Adrenal gland (tissue), 12 donors: Measurements from ENCODE around the gene BOK. TPM values are rescaled to one million over a fixed set of nuclear protein-coding genes. Genes with fewer than 3 reads are reported as not detected.
"Not testable (repeated sequence)": the region's sequence is repeated elsewhere in the genome, so short reads cannot be mapped to it uniquely, and the experiment has no call there.

Experiments
- DNase-seq, 7 donors: peaks; one replicate each; pipeline ENCODE4 v3.0.0-alpha.2; 2019 to 2020
- H3K27ac ChIP-seq, 5 donors: fragments of 200-600 bp; sonication (generic) in 4 of 5; 1 replicate in 3 of 5; 2 replicates in 2 of 5; pipeline versions ENCODE4 v1.5.1 to v1.8.0; 2016 to 2020; ENCODE audit warnings: mild to moderate bottlenecking in 1 of 5
- H3K27me3 ChIP-seq: fragments of 200-600 bp; 2 replicates; pipeline ENCODE4 v1.8.0; 2021
- H3K36me3 ChIP-seq, 2 donors: fragments of 200-600 bp; replicated peaks in 1 of 2; 1 replicate in 1 of 2; 2 replicates in 1 of 2; pipeline versions ENCODE4 v1.5.1 to v1.8.0; 2018 to 2022
- H3K4me1 ChIP-seq, 2 donors: fragments of 200-600 bp; replicated peaks in 1 of 2; 1 replicate in 1 of 2; 2 replicates in 1 of 2; pipeline versions ENCODE4 v1.5.1 to v1.8.0; 2018 to 2021
- H3K4me3 ChIP-seq, 4 donors: fragments of 200-600 bp; sonication (generic) in 3 of 4; one replicate each; pipeline ENCODE4 v1.5.1; 2016 to 2018
- H3K9me3 ChIP-seq, 3 donors: fragments of 200-600 bp; sonication (generic) in 1 of 3; replicated peaks in 1 of 3; 1 replicate in 2 of 3; 2 replicates in 1 of 3; pipeline versions ENCODE4 v1.5.1 to v1.8.0; 2016 to 2021
- POLR2A ChIP-seq, 2 donors: fragments of 450-650 bp; IDR thresholded peaks; one replicate each; pipeline ENCODE4 v1.6.1; 2017; ENCODE audit warnings: antibody characterized with exemption in 2 of 2, mild to moderate bottlenecking in 2 of 2, moderate library complexity in 1 of 2
- WGBS, 4 donors: extraction: QIAGEN DNeasy Blood & Tissue Kit in 2 of 4; methylation state at CpG; one replicate each; pipeline versions ENCODE4 v1.1.5 to v1.1.7; 2013 to 2017; 5-methylcytosine and 5-hydroxymethylcytosine counted together
- intact Hi-C, 2 donors: fragments of 100-400 bp; cut with DNase I; formaldehyde crosslinking; loops; one replicate each; pipeline versions ENCODE4 v1.14.1 to v1.15.0; 2022 to 2023
- polyA plus RNA-seq, 3 donors: library from polyadenylated mRNA; stranded (reverse); fragments of 200-250 nt in 2 of 3; fragments of 350-450 nt in 1 of 3; fragmentation: Illumina TruSeq in 1 of 3; extraction: RNeasy Lipid Tissue Mini Kit (QIAGEN cat#74804) in 1 of 3; gene quantifications; one replicate each; pipeline ENCODE4 v1.2.3, GENCODE V29; 2013 to 2014
- total RNA-seq, 9 donors: library from RNA; depleted of rRNA in 4 of 9; stranded (reverse); fragments of >200 nt in 4 of 9; fragments of 120-200 nt in 1 of 9; fragmentation: NEBNext Ultra II Directional in 1 of 9; extraction: Animal tissue kit (Norgen Biotek cat#: 25700) in 1 of 9; gene quantifications; one replicate each; pipeline versions ENCODE4 v1.1.0 to v1.2.4, GENCODE V29; 2013 to 2023
- TF ChIP-seq, protein P1 (sequence below), 6 experiments: fragments of 450-650 bp in 4 of 6; fragments of 200-600 bp in 2 of 6; sonication (generic) in 1 of 6; IDR thresholded peaks; 1 replicate in 5 of 6; 2 replicates in 1 of 6; pipeline versions ENCODE4 v1.5.1 to v1.8.0; 2016 to 2021; ENCODE audit warnings: antibody characterized with exemption in 6 of 6, mild to moderate bottlenecking in 2 of 6, moderate library complexity in 1 of 6
- donor health status: healthy with polysubstance abuse.
- donor health status: Bipolar disorder and iron deficiency.
- donor health status: DM: yes; HTN: yes; CAD: no.
- donor health status: DM: no; HTN: no; CAD: no.
- donor health status: DM: no; HTN: no; CAD: no.
- donor health status: DM: yes; HTN: yes; CAD: no.

The BOK gene
- total and polyA plus RNA-seq, 12 donors, result 2.9 to 41.7 (median 13.9) TPM

DNA sequence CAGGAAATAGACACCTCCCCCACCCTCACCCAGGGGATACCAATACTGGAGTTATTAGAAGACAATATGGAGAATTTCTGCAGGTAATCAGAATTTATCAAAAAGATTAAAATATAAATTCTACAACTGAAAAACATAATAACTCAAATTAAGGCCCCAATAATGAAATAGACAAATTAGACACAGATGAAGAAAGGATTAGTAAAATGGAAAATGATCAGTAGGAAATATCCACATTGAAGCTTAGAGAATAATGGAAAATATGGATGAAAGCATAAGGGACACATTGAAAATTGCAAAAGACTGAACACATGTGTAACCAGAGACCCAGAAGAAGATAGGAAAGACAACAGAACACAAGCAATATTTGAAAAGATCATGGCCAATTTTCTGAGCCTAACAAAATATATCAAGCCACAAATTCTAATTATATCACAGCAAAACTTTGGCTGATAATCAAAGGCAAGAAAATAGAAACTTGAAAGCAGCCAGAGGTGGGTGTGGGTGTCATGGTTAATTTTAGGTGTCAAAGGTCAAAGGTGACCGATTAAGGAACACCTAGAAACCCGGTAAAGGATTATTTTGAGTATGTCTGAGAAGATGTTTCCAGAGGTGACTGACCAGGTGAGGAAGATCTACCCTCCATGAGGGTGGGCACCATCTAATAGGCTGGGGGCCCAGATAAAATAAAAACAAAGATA is 28.2 kb downstream of the BOK start:
- WGBS, 4 donors, result 96 to 100% (median 98%) methylated on average over 2 of the region's 2 CpGs
- Histone ChIP-seq H3K4me1 (no peaks in the 10 kb centered on the region), H3K9me3 (peaks cover 0 to 17% (median 5%) of the 10 kb centered on the region in 3 donors), H3K27ac (no peak overlapping the region), H3K36me3 (peaks cover 0 to 19% of the 10 kb centered on the region in 2 donors), H3K27me3 (no peaks in the 10 kb centered on the region), H3K4me3 (no peak overlapping the region)
- intact Hi-C loops, result no loop called here
- no peak for DNase-seq
- TF ChIP-seq POLR2A (IDR thresholded peaks at IDR 0.05), result no peak
- TF ChIP-seq, protein P1, sequence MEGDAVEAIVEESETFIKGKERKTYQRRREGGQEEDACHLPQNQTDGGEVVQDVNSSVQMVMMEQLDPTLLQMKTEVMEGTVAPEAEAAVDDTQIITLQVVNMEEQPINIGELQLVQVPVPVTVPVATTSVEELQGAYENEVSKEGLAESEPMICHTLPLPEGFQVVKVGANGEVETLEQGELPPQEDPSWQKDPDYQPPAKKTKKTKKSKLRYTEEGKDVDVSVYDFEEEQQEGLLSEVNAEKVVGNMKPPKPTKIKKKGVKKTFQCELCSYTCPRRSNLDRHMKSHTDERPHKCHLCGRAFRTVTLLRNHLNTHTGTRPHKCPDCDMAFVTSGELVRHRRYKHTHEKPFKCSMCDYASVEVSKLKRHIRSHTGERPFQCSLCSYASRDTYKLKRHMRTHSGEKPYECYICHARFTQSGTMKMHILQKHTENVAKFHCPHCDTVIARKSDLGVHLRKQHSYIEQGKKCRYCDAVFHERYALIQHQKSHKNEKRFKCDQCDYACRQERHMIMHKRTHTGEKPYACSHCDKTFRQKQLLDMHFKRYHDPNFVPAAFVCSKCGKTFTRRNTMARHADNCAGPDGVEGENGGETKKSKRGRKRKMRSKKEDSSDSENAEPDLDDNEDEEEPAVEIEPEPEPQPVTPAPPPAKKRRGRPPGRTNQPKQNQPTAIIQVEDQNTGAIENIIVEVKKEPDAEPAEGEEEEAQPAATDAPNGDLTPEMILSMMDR (IDR thresholded peaks at IDR 0.05), result no peak

DNA sequence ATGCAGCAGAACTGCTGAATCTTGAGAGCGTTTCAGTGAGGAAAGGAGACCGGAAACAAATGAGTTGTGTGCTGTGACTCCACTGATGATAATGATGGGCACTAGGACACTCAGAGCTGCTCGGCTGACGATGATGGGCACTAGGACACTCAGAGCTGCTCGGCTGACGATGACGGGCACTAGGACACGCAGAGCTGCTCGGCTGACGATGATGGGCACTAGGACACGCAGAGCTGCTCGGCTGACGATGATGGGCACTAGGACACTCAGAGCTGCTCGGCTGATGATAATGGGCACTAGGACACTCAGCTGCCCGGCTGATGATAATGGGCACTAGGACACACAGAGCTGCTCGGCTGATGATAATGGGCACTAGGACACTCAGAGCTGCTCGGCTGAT is 31.3 kb downstream of the BOK start:
- H3K27ac ChIP-seq, H3K4me3 ChIP-seq, intact Hi-C loops, DNase-seq, H3K36me3 ChIP-seq, H3K27me3 ChIP-seq, H3K4me1 ChIP-seq: not testable (repeated sequence)
- 67 to 92% (median 83%) methylated on average over 14 to 17 of the region's 17 CpGs for WGBS, 4 donors
- H3K9me3 ChIP-seq, result peaks cover 0 to 17% (median 5%) of the 10 kb centered on the region in 3 donors

DNA sequence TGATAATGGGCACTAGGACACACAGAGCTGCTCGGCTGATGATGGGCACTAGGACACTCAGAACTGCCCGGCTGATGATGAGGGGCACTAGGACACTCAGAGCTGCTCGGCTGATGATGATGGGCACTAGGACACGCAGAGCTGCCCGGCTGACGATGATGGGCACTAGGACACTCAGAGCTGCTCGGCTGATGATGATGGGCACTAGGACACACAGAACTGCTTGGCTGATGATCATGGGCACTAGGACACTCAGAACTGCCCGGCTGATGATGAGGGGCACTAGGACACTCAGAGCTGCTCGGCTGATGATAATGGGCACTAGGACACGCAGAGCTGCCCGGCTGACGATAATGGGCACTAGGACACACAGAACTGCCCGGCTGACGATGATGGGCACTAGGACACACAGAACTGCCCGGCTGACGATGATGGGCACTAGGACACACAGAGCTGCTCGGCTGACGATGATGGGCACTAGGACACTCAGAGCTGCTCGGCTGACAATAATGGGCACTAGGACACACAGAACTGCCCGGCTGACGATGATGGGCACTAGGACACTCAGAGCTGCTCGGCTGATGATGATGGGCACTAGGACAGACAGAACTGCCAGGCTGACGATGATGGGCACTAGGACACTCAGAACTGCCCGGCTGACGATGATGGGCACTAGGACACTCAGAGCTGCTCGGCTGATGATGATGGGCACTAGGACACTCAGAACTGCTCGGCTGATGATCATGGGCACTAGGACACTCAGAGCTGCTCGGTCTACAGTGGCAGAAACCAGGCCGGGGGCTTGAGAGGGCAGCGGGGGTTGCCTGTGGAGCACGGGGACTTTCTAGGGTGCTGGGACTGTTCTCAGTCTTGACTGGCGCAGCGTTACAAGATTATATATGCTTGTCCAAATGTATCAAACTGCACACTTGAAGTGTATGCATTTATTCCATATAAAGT is 32.2 kb downstream of the BOK start:
- DNase-seq, H3K4me3 ChIP-seq, intact Hi-C loops, H3K27me3 ChIP-seq, H3K4me1 ChIP-seq, H3K27ac ChIP-seq: not testable (repeated sequence)
- 87 to 90% (median 88%) methylated on average over 25 to 33 of the region's 33 CpGs for WGBS, 4 donors
- Histone ChIP-seq H3K9me3 (peaks cover 0 to 14% (median 5%) of the 10 kb centered on the region in 3 donors), H3K36me3 (peaks cover 0 to 16% of the 10 kb centered on the region in 2 donors)

DNA sequence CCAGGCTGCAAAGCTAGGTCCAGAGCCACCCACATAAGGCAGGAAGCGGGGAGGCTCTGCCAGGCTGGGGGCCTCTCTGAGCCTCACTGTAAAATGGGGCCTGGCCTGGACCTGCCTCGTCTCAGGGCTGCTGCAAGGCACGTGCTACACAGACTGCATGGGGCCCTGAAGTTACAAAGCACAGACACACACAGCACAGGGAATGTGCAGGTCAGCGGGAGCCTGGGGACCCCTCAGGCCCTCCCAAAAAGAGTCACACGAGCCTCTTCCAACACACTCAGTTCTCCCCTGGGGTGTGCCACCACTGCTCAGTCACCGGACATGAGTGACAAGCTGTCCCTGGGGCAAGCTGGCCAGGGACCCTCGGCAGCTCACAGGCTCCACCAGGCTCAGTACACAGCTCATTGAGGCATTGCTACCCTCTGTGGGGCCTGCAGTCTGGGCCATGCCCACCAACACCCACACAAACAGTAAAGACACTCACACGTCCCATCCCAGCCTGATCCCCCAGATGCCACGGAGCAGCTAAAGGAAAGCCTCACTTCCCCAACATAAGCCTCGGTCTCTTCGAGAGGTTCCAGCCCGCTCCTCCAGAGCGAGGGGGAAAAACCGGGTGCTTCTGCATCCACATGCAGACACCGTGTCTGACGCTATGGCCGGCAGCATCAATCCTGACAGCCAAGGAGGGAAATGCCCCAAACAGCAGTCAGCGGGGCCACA is 33.7 kb downstream of the BOK start:
- H3K9me3 ChIP-seq, result peaks cover 0 to 2% (median 0%) of the 10 kb centered on the region in 3 donors
- TF ChIP-seq, protein P1 (IDR thresholded peaks at IDR 0.05), result no peak
- no peak for TF ChIP-seq POLR2A (IDR thresholded peaks at IDR 0.05)
- no peaks in the 10 kb centered on the region for H3K4me1 ChIP-seq
- no peak for DNase-seq
- intact Hi-C loops, result no loop called here
- no peaks in the 10 kb centered on the region for H3K27me3 ChIP-seq
- 91 to 94% (median 93%) methylated on average over 11 to 18 of the region's 18 CpGs for WGBS, 4 donors
- H3K4me3 ChIP-seq, result no peak overlapping the region
- H3K27ac ChIP-seq, result no peak overlapping the region
- peaks cover 0 to 16% of the 10 kb centered on the region in 2 donors for H3K36me3 ChIP-seq

DNA sequence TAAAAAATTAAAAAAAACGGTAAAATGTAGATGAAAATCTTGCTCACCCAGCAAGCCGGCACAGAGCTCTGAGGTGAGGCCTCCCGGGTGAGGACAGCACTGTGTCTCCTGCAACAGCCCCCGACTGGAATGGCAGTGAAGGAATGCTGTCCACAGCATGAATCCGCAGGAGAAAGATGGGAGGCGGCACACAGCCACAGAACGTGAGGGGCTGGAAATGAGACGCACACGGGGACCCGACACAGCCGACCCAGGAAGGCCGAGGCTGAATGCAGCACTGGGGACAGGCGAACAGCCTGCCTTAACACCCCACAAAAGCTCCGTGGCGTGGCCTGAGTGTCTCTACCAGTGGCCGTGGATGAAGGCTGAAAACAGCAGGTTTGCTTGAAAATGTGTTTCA is 34.7 kb downstream of the BOK start:
- H3K9me3 ChIP-seq, result no peaks in the 10 kb centered on the region
- WGBS, 4 donors, result 93 to 94% (median 94%) methylated on average over 16 of the region's 16 CpGs
- no peaks in the 10 kb centered on the region for H3K4me1 ChIP-seq
- intact Hi-C loops, result no loop called here
- no peak for DNase-seq
- H3K27ac ChIP-seq, result no peak overlapping the region
- no peak overlapping the region for H3K4me3 ChIP-seq
- no peaks in the 10 kb centered on the region for H3K27me3 ChIP-seq
- H3K36me3 ChIP-seq, result peaks cover 0 to 16% of the 10 kb centered on the region in 2 donors
- TF ChIP-seq, protein P1 (IDR thresholded peaks at IDR 0.05), result no peak
- TF ChIP-seq POLR2A (IDR thresholded peaks at IDR 0.05), result no peak
